NCI-H1105 treated with DMSO at 0.1 percent for 48 hours (cell line): Measurements from ENCODE around the gene DHRS2.
A peak's percentile ranks its signal among the peaks of the same experiment; 100 is the strongest.
"Not testable (repeated sequence)": the region's sequence is repeated elsewhere in the genome, so short reads cannot be mapped to it uniquely, and the experiment has no call there.

Source experiments
- DNase-seq: peaks from one replicate; lab custom pipeline; 2025; lab: John Stamatoyannopoulos, UW

The DHRS2 gene

DNA sequence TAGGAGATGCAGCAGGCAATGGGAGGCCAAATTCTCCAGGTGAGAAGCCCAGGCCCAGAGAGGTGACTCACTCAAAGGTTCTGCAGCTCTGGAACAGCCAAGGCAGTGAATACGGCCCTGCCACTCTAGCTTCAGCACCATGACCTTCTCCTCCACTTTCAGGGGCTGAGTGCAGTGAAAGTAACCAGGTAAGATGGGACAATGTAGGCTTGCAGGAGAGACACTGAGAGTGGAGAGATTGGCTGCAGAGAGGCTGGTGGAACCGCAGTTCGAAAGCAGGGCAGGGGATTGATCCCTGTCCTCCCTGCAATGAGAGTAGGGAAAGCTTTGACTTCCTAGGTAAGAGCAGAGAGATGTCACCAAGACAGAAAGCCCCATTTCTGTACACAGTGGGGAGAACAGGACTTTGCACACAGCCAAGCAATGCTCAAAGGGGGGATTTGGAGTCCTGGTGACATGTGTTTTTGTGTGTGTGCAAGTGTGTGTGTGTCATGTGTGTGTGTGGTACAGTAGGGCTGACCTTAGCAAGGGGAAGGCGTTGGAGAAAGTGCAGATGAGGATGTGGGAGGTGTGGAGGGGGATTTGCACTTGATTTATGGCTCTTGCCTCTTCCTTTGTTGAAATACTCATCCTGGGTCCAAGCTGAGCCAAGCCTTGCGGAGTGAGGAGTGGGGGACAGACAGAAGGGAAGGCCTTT is 12.7 kb downstream of the DHRS2 start:
- no peak for DNase-seq

DNA sequence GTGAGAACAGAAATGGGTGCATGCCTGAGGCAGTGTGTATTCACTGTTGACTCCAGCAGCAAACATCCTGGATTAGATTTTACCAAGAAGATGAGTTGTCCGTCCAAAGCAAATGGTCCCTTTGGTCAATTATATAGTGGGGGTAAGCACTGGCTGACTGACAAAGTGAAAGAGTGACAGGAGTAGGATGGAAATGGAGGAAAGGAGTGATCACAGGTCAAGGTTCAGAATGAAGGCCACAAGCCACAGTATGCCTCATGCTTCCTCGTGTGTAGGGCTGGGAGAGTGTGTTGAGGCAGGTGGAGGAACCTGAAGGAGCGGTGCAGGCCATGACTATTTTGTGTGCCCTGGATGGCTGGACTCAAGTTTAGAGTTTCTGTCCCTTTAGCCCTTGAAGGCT is 14.3 kb downstream of the DHRS2 start:
- DNase-seq = no peak

- no peak for DNase-seq
These were observed 16.9 kb downstream of the DHRS2 start for GRCh38 chr14:23653051-23653450.

DNA sequence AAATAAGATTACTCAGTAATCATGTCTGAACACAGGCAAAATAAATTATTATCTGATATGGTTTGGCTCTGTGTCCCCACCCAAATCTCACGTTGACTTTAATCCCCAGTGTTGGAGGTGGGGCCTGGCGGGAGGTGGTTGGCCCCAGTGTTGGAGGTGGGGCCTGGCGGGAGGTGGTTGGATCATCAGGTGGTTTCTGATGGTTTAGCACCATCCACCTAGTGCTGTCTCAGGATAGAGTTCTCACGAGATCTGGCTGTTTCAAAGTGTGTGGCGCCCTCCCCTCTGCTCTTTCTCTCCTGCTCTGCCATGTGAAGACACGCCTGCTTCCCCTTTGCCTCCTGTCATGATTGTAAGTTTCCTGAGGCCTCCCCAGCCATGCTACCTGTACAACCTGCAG is 18.1 kb downstream of the DHRS2 start:
- no peak for DNase-seq

- no peak for DNase-seq
These were observed 21.9 kb downstream of the DHRS2 start for GRCh38 chr14:23657959-23658470.

GRCh38 chr14:23660290-23661226 is 24.4 kb downstream of the DHRS2 start:
- peak; percentile 12 for DNase-seq

DNA sequence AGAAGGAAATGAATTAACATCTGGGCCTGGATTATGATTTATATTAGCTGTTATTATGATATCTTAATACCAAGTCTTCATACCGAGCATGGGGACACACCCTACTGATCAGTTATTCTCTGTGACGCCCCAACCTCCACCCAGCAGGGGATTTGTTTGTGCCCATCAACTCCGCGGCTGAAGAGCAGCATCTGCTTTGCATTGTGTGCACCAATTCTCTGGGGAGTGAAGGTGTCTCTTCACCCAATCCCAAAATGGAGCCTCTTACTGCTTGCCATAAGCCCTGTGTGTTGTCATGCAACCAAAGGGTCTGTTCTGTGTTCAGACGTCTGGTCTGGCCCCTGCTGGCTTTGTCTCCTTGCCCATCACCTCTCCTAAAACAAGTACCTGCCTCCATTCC is 25.4 kb downstream of the DHRS2 start:
- DNase-seq = no peak

DNA sequence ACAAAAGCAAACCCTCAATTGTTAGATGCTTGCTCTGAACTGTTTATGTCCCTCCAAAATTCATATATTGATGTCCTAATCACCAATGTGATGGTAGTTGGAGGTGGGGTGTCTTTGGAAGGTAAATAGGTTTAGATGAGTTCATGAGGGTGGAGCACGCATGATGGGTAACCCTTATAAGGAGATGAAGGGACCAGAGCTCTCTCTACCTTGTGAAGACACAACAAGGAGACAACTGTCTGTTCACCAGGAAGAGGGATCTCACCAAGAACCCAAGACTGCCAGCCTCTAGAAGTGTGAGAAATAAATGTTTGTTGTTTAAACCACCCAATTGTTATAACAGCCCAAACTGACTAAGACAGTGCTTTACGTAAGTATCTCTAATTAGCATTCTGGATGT is 27.0 kb downstream of the DHRS2 start:
- no peak for DNase-seq

- no peak for DNase-seq
These were observed 27.5 kb downstream of the DHRS2 start for GRCh38 chr14:23663711-23664110.

GRCh38 chr14:23664207-23664885 is 28.2 kb downstream of the DHRS2 start:
- DNase-seq = no peak

GRCh38 chr14:23665302-23666016 is 29.3 kb downstream of the DHRS2 start:
- DNase-seq = no peak

DNA sequence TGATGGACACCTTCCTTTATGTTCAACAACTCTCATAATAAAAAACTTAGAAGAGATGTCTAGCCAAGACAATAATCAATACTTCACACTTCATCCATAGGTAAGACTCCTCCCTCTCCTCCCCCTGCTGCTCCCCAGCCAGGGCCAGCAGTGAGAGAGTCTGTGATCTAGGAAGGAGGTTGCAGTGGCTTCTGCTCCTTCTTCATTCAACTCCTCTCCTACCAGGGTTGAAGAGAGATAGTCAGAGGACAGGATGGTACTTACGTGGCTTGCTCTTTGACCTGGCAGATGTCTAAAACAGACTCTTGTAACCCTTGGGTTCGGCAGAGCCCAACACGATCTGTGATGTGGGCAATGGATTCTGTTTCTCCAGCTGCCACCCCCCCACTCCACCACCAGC is 31.0 kb downstream of the DHRS2 start:
- DNase-seq = no peak

DNA sequence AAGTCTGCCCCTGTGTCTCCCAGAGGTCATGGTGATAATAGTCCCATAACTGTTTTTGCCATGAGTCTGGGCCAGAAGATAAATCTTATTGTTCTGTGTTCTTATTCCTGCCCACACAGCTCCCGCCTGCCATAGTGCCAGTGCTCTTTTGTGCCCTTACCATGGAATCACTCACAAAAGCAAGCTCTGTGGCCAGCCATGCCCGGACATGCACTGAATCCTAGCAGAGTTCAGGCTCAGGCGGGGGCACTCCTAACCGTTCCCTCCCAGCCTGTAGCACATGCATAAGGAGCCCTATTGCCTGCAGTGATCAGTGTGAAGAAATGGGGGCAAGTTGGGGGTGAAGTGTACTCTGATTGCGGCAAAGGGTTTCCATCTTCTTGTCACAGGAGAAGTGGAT is 33.3 kb downstream of the DHRS2 start:
- DNase-seq = no peak

DNA sequence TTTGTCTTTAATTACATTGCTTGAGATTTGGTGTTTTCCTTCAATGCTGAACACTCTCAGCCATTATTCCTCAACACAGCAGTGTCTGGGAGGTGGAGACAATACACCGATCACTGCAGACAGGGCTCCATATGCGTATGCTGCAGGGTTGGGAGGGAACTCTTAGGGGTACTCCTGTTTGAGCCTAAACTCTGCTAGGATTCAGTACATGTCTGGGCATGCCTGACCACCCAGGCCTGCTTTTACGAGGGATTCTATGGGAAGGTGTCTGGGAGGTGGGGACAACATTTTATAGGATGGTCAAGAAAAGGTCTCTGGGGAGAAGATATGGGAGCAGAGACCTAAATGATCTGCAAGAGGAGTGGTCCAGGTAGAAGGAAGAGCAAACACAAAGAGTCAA is 34.3 kb downstream of the DHRS2 start:
- no peak for DNase-seq

GRCh38 chr14:23672200-23672599 is 36.0 kb downstream of the DHRS2 start:
- no peak for DNase-seq

GRCh38 chr14:23675337-23675736 is 39.2 kb downstream of the DHRS2 start:
- no peak for DNase-seq

- DNase-seq = no peak
These were observed 39.7 kb downstream of the DHRS2 start for GRCh38 chr14:23675906-23676305.

- no peak for DNase-seq
These were observed 45.2 kb downstream of the DHRS2 start for GRCh38 chr14:23681337-23681736.

GRCh38 chr14:23689709-23690514 is 53.7 kb downstream of the DHRS2 start:
- not testable (repeated sequence) for DNase-seq

DNA sequence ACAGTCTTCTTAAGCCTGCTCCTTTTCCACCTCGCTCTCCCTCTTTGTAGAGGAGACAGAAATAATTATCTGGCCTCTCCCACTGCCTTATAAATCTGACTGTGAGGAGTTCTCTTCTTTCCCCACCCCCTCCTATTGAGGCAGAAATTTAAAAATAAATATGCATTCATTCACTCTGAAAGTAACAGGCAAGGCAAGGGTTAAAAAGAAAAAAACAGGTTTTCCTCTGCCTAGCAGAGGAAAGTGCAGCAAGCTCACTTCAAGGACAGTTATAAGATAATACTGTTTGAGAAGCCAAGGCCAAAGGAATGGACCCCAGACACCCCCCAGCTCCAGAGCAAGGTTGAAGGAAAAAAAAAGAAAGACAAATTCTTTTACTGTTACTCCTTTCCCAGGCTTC is 56.3 kb downstream of the DHRS2 start:
- DNase-seq = no peak

DNA sequence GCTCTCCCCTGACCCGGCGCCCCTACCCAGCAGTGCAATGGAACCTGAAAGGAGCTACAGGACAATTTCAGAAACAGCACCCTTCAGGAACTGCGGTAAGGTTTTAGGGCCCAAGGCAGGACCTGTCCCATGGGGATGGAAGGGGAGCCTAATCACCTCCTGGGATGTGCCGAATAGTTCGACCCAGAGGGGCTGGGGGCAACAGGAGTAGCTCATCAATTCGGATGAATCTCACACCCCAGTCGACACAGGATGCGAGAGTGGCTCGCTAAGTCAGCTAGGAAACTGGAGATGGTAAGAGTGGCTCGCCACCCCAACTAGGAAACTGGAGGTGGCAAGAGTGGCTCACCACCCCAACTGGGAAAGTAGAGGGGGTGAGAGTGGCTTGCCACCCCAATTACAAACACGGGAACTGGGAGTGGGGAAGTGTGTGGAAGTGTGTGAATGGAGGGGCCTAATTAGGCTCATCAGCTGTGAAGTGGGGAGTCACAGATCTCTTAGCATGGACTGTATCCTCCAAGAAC is 57.1 kb downstream of the DHRS2 start:
- DNase-seq = no peak
